CD4-positive, alpha-beta T cell (primary cell): ENCODE data around the gene NFATC1. TPM values are rescaled to one million over a fixed set of nuclear protein-coding genes. Genes with fewer than 3 reads are reported as not detected.
A peak's percentile ranks its signal among the peaks of the same experiment; 100 is the strongest.

Source experiments
- ATAC-seq: fragments of 200-7000 bp; cut with Tn5 transposase; one replicate; pipeline ENCODE4 v1.10.0; 2022; ENCODE audit warnings: mild to moderate bottlenecking; ENCODE audit not compliant: poor library complexity
- CTCF ChIA-PET: fragments of 350-600 bp; sonication (Branson Sonifier 250); formaldehyde crosslinking; loops from one replicate; lab custom pipeline; 2021; ENCODE audit warnings: antibody characterized with exemption, inconsistent platforms; lab: Charles Lee
- POLR2A ChIA-PET: fragments of 350-600 bp; sonication (Branson Sonifier 250); formaldehyde crosslinking; loops from one replicate; lab custom pipeline; 2021; ENCODE audit warnings: antibody characterized with exemption, inconsistent platforms; lab: Charles Lee
- DNase-seq, 14 experiments: peaks; one replicate each; pipeline ENCODE4 v3.0.0-alpha.2; 2013 to 2020; ENCODE audit warnings: mixed read lengths in 2 of 14
- H3K27ac ChIP-seq, 2 donors: one replicate each; pipeline versions ENCODE4 v1.5.1 to v1.7.0; 2013; ENCODE audit warnings: low read length in 2 of 2, low read depth in 1 of 2, mild to moderate bottlenecking in 1 of 2
- H3K27me3 ChIP-seq, 2 experiments: 1 replicate in 1 of 2; 2 replicates in 1 of 2; pipeline versions ENCODE4 v1.6.1 to v1.7.0; 2013; ENCODE audit warnings: low read length in 2 of 2, control low read depth in 1 of 2, mild to moderate bottlenecking in 1 of 2, moderate library complexity in 1 of 2; ENCODE audit not compliant: insufficient read depth in 2 of 2, control insufficient read depth in 1 of 2
- H3K36me3 ChIP-seq: one replicate; pipeline ENCODE4 v1.6.1; 2013; ENCODE audit warnings: low read length, control low read depth; ENCODE audit not compliant: insufficient read depth
- H3K4me1 ChIP-seq: one replicate; pipeline ENCODE4 v1.6.1; 2013; ENCODE audit warnings: low read length, control low read depth; ENCODE audit not compliant: insufficient read depth
- H3K4me3 ChIP-seq: one replicate; pipeline ENCODE4 v1.5.1; 2013; ENCODE audit warnings: mild to moderate bottlenecking, low read length, moderate library complexity
- H3K9me3 ChIP-seq, 2 experiments: 1 replicate in 1 of 2; 2 replicates in 1 of 2; pipeline versions ENCODE4 v1.6.1 to v1.7.0; 2013; ENCODE audit warnings: low read length in 2 of 2, mild to moderate bottlenecking in 2 of 2, control low read depth in 1 of 2, moderate library complexity in 1 of 2; ENCODE audit not compliant: control insufficient read depth in 1 of 2, insufficient read depth in 1 of 2
- H3K27ac Mint-ChIP-seq: one replicate; pipeline ENCODE4 v1.8.0; 2020; ENCODE audit warnings: mixed read lengths
- H3K27me3 Mint-ChIP-seq: one replicate; pipeline ENCODE4 v1.8.0; 2021; ENCODE audit warnings: mixed read lengths
- H3K36me3 Mint-ChIP-seq: one replicate; pipeline ENCODE4 v1.8.0; 2021; ENCODE audit warnings: low read depth, mixed read lengths
- H3K4me1 Mint-ChIP-seq: one replicate; pipeline ENCODE4 v1.8.0; 2021; ENCODE audit warnings: low read depth, mixed read lengths
- H3K4me3 Mint-ChIP-seq: one replicate; pipeline ENCODE4 v1.8.0; 2020; ENCODE audit warnings: mild to moderate bottlenecking, mixed read lengths
- H3K9me3 Mint-ChIP-seq: one replicate; pipeline ENCODE4 v1.8.0; 2020; ENCODE audit warnings: mixed read lengths
- intact Hi-C, 2 experiments: fragments of 100-400 bp; cut with DNase I in 1 of 2; cut with micrococcal nuclease in 1 of 2; formaldehyde crosslinking; loops; one replicate each; pipeline versions ENCODE4 v1.15.1 to v1.9.0; 2023 to 2025; cut with DNase I, micrococcal nuclease
- total RNA-seq, 174 experiments: library from RNA in 2 of 174; stranded (reverse) in 2 of 174; gene quantifications; one replicate each; pipeline ENCODE4 v1.2.3 and lab custom pipeline; 2021 to 2026
- TF ChIP-seq, protein P1 (sequence below): fragments of 200-600 bp; IDR thresholded peaks from one replicate; pipeline ENCODE4 v1.8.0; 2022; ENCODE audit warnings: antibody characterized with exemption, mild to moderate bottlenecking

Gene NFATC1
- total RNA-seq, 2 experiments from 2014 or later, result 107 to 113 TPM

DNA sequence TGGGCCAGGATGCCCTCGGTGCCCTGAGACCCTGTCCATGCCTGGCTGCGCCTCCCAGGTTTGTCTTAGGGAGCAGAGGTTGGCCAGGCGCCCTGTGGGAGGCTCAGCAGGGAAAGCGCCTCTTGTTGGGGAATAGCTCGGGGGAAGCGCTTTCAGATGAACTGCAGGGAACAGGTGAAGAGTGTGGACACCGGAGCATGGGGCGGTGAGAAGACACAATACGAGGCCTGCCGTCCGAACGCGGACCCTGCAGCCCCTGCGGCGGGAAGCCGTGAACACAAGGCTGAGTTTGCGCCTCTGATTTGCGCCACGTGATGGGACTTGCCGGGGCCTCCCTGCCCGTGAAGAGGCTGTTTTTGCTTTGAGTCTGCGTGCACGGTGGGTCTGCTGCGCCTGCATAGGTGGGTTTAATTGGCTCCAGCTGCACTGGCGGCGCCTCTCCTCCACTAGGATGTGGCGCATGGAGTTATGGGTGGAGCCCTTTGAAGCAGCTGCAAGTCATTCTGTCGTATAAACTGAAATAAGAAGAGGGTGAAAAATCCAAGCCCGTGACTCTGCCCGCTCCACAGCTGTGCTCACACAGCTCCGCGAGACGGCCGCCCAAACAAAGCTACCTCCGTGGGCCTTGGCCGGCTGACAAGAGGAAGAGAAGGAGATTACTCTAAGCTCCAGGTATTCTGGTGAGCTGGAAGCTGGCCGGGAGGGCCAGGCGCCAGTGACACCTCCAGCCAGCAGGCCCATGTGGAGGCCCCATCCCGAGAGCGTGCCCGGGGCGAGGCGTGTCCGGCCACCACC, 180.4 kb downstream of the NFATC1 start:
- peak overlapping the region; percentile 29 for H3K27ac Mint-ChIP-seq
- no peaks in the 10 kb centered on the region for H3K27me3 ChIP-seq
- no peaks in the 10 kb centered on the region for H3K27me3 Mint-ChIP-seq
- DNase-seq (peak in 1 of 14 experiments; percentile 27), ATAC-seq (no peak)
- ChIA-PET POLR2A (interaction anchor here (1.2 to 1.3 kb wide), 2 partner anchors 69 to 103 kb away, joined by 3 to 4 read pairs; no protein-coding TSS in a partner anchor), CTCF (no interaction called here)
- no peaks in the 10 kb centered on the region for H3K36me3 Mint-ChIP-seq
- H3K4me1 Mint-ChIP-seq, result peaks cover 12% of the 10 kb centered on the region
- no peak overlapping the region for H3K4me3 Mint-ChIP-seq
- H3K9me3 ChIP-seq, result peaks cover 21 to 39% of the 10 kb centered on the region in 2 experiments
- intact Hi-C loops, result no loop called here
- H3K36me3 ChIP-seq, result no peaks in the 10 kb centered on the region
- H3K4me1 ChIP-seq, result peaks cover 27% of the 10 kb centered on the region
- no peak overlapping the region for H3K4me3 ChIP-seq
- TF ChIP-seq, protein P1, sequence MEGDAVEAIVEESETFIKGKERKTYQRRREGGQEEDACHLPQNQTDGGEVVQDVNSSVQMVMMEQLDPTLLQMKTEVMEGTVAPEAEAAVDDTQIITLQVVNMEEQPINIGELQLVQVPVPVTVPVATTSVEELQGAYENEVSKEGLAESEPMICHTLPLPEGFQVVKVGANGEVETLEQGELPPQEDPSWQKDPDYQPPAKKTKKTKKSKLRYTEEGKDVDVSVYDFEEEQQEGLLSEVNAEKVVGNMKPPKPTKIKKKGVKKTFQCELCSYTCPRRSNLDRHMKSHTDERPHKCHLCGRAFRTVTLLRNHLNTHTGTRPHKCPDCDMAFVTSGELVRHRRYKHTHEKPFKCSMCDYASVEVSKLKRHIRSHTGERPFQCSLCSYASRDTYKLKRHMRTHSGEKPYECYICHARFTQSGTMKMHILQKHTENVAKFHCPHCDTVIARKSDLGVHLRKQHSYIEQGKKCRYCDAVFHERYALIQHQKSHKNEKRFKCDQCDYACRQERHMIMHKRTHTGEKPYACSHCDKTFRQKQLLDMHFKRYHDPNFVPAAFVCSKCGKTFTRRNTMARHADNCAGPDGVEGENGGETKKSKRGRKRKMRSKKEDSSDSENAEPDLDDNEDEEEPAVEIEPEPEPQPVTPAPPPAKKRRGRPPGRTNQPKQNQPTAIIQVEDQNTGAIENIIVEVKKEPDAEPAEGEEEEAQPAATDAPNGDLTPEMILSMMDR, result no peak
- H3K27ac ChIP-seq, result no peak overlapping the region
- H3K9me3 Mint-ChIP-seq, result peaks cover 3% of the 10 kb centered on the region

DNA sequence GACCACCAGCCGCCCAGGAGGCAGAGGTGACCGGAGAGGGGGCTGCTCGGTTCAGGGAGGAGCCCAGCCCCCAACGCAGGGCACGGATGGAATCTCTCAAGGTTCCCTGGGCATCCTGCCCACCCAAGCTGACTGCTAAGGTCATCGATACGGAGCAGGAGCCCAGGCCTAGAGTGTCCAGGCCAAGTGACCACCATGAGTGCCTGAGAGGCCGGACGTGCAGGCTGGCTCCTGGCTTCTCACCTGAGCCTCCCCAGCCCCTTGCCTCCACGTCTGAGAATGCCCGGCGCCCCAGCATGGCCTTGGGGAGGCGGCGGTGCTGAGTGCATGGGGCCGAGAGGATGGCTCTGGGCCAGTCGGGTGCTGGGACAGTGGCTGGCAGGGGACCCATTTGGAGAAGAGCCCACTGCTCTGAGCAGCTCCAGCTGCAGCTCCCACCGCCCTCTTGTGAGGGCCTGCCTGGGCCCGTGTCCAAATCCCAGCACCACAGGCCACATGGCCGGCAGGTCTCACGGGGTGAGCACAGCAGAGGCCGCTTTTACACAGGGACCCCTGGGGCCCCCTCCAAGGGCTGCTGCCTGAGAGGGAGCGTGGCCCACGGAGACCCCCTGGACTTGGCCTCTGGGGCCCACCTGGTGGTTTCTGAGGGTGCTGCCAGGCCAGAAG, 181.1 kb downstream of the NFATC1 start:
- H3K36me3 ChIP-seq, result no peaks in the 10 kb centered on the region
- H3K4me3 ChIP-seq, result no peak overlapping the region
- Mint-ChIP-seq H3K27me3 (no peaks in the 10 kb centered on the region), H3K4me3 (no peak overlapping the region), H3K27ac (no peak overlapping the region), H3K4me1 (peaks cover 12% of the 10 kb centered on the region), H3K9me3 (peaks cover 3% of the 10 kb centered on the region), H3K36me3 (no peaks in the 10 kb centered on the region)
- ChIA-PET CTCF (no interaction called here), POLR2A (no interaction called here)
- no peaks in the 10 kb centered on the region for H3K27me3 ChIP-seq
- no peak for ATAC-seq
- DNase-seq, result peak in 1 of 14 experiments; percentile 31
- TF ChIP-seq, protein P1, result no peak
- peaks cover 21 to 32% of the 10 kb centered on the region in 2 experiments for H3K9me3 ChIP-seq
- intact Hi-C loops, result no loop called here
- peaks cover 27% of the 10 kb centered on the region for H3K4me1 ChIP-seq
- H3K27ac ChIP-seq, result no peak overlapping the region

DNA sequence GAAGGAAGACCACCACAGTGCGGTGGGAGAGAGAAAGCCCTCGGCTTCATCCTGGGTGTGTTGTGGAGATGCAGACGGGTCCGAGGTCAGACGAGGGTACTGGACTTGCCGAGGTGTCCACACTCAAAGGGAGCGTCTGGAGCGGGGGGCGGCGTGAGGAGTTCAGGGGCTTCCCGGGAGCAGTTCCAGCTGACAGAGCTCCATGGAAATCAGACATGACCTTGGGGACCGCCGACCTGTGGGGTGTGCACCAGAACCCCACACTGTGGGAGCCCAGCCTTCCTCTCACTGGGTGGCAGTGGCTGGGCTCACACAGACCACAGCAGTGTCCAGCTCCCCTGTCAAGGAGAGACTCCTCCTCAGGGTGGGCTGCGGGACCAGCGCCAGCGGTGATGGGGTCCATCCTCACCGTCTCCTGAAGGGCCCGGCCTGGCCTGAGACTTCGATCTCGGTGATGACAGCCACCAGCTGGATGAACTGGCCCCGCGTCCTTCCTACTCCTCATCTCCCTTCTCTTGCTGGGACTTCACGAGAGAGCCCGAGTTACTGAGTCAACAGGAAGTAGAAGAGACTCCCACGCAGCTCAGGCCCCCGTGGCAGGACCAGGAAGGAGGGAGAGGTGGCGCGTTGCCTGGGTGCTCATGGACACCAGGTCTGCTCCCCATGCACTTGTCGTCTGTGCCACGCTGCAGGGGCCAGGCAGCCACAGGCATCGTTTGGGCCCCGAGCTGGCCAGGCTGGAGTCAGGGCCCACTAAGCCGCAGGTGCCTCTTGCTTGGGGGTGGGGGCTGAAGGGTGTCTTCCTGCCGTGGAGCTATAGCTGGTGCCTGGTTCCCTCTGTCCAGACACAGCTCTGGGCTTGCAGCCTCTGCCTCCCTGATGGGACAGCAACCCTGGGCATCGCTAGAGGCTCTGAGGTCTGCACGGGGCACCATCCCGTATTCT, 182.0 kb downstream of the NFATC1 start:
- POLR2A ChIA-PET, result interaction anchor here (0.6 kb wide), 1 partner anchor 31 kb away, joined by 3 read pairs; no protein-coding TSS in a partner anchor
- peaks cover 27% of the 10 kb centered on the region for H3K4me1 ChIP-seq

More for the DNA sequence above, 182.0 kb downstream of the NFATC1 start:
- H3K36me3 ChIP-seq, result no peaks in the 10 kb centered on the region
- Mint-ChIP-seq H3K4me1 (peaks cover 12% of the 10 kb centered on the region), H3K27me3 (no peaks in the 10 kb centered on the region), H3K36me3 (no peaks in the 10 kb centered on the region), H3K27ac (no peak overlapping the region), H3K4me3 (no peak overlapping the region), H3K9me3 (no peaks in the 10 kb centered on the region)
- ATAC-seq (no peak), DNase-seq (peak in 2 of 14 experiments; percentile 6 to 32)
- H3K9me3 ChIP-seq, result peaks cover 15 to 23% of the 10 kb centered on the region in 2 experiments
- CTCF ChIA-PET, result no interaction called here
- intact Hi-C loops, result no loop called here
- no peak overlapping the region for H3K27ac ChIP-seq
- no peaks in the 10 kb centered on the region for H3K27me3 ChIP-seq
- TF ChIP-seq, protein P1, result no peak
- H3K4me3 ChIP-seq, result no peak overlapping the region
